Measurements from ENCODE around the gene CD63. TPM values are rescaled to one million over a fixed set of nuclear protein-coding genes. Genes with fewer than 3 reads are reported as not detected.

Gene CD63
- total RNA-seq, 1 experiment from 2014 or later: 581 TPM

- H2BK15ac ChIP-seq (ENCODE audit: low read depth, low read length): no peak overlapping the region
- no peak overlapping the region for H2BK12ac ChIP-seq (ENCODE audit: insufficient read length, low read depth, low read length)
- H3K23ac ChIP-seq (ENCODE audit: insufficient read length, low read depth, low read length): no peak overlapping the region
- Mint-ChIP-seq H3K27ac (no peak overlapping the region), H3K36me3 (ENCODE audit: insufficient read depth in 1 of 3, low read depth in 3 of 3) (no peaks in the 10 kb centered on the region), H3K4me3 (no peak overlapping the region), H3K9me3 (no peaks in the 10 kb centered on the region), H3K4me1 (no peaks in the 10 kb centered on the region; a peak in 1 of 4 replicates), H3K27me3 (ENCODE audit: low read depth) (peaks cover 11% of the 10 kb centered on the region)
- H2BK5ac ChIP-seq (ENCODE audit: insufficient read length, low read length): no peak overlapping the region
- H3K79me2 ChIP-seq (ENCODE audit: insufficient read depth, low read length): no peaks in the 10 kb centered on the region
- no CpG with 5 or more reads among the region's 8 CpGs for WGBS (ENCODE audit: extremely low coverage, insufficient read length, low lambda C conversion rate)
- H3K4me2 ChIP-seq (ENCODE audit: insufficient read depth, insufficient read length, low read length): no peak overlapping the region
- H3K56ac ChIP-seq (ENCODE audit: insufficient read length, low read depth, low read length): no peak overlapping the region
- no peaks in the 10 kb centered on the region for H3K27me3 ChIP-seq (ENCODE audit: insufficient read depth, low read length)
- H4K5ac ChIP-seq (ENCODE audit: insufficient read length, low read depth, low read length): no peak overlapping the region
- H4K20me1 ChIP-seq (ENCODE audit: control insufficient read depth, insufficient read depth, insufficient read length): no peaks in the 10 kb centered on the region
- no peak overlapping the region for H4K91ac ChIP-seq (ENCODE audit: insufficient read length, low read depth, low read length)
- H2AFZ ChIP-seq (ENCODE audit: low read length): no peak overlapping the region
- no peak overlapping the region for H3T11ph ChIP-seq (ENCODE audit: low read length)
- no peaks in the 10 kb centered on the region for H3K4me1 ChIP-seq (ENCODE audit: insufficient read depth, low read length)
- no peaks in the 10 kb centered on the region for H3K79me1 ChIP-seq (ENCODE audit: insufficient read depth, low read depth, low read length, poor library complexity, severe bottlenecking)
- H3K27ac ChIP-seq (ENCODE audit: insufficient read length, low read depth, low read length): no peak overlapping the region
- H3K4ac ChIP-seq (ENCODE audit: low read depth, low read length): no peak overlapping the region
- no peaks in the 10 kb centered on the region for H3K9me3 ChIP-seq (ENCODE audit: control insufficient read depth, low read depth, low read length)
- H3K18ac ChIP-seq (ENCODE audit: insufficient read length, low read depth, low read length): no peak overlapping the region
- no peak overlapping the region for H3K14ac ChIP-seq (ENCODE audit: insufficient read depth, low read length)
- H4K8ac ChIP-seq (replicated peaks; ENCODE audit: insufficient read length, low read depth, low read length): no peak overlapping the region
- no peaks in the 10 kb centered on the region for H3K23me2 ChIP-seq (ENCODE audit: insufficient read length, low read depth, low read length, poor library complexity, severe bottlenecking)
- no peak overlapping the region for H2AK5ac ChIP-seq (ENCODE audit: insufficient read length, low read length)
- H2BK20ac ChIP-seq (ENCODE audit: low read depth, low read length, poor library complexity, severe bottlenecking): no peak overlapping the region
- DNase-seq: no peak
- H2BK120ac ChIP-seq (ENCODE audit: low read depth, low read length, poor library complexity, severe bottlenecking): no peak overlapping the region
- TF ChIP-seq, protein P1, sequence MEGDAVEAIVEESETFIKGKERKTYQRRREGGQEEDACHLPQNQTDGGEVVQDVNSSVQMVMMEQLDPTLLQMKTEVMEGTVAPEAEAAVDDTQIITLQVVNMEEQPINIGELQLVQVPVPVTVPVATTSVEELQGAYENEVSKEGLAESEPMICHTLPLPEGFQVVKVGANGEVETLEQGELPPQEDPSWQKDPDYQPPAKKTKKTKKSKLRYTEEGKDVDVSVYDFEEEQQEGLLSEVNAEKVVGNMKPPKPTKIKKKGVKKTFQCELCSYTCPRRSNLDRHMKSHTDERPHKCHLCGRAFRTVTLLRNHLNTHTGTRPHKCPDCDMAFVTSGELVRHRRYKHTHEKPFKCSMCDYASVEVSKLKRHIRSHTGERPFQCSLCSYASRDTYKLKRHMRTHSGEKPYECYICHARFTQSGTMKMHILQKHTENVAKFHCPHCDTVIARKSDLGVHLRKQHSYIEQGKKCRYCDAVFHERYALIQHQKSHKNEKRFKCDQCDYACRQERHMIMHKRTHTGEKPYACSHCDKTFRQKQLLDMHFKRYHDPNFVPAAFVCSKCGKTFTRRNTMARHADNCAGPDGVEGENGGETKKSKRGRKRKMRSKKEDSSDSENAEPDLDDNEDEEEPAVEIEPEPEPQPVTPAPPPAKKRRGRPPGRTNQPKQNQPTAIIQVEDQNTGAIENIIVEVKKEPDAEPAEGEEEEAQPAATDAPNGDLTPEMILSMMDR (conservative IDR thresholded peaks at IDR 0.05): no peak
- no peak overlapping the region for H3K9ac ChIP-seq (ENCODE audit: extremely low read depth, insufficient read length, low read length)
Measured at GRCh38 chr12:55675666-55676065, 53.1 kb downstream of the CD63 start.

Other genes with a start within 250 kb of the CD63 start
- not detected in 2 replicates for gene OR6C68, start 236.6 kb downstream of the CD63 start, total RNA-seq (2021)
- not detected in 2 replicates for gene OR6C4, start 179.4 kb downstream of the CD63 start, total RNA-seq (2021)
- not detected in 2 replicates for gene OR2AP1, start 156.5 kb downstream of the CD63 start, total RNA-seq (2021)
- gene OR10P1, start 92.1 kb downstream of the CD63 start, total RNA-seq (2021): not detected in 2 replicates
- 114 and 119 TPM in 2 replicates for gene ITGA7, start 21.1 kb downstream of the CD63 start, total RNA-seq (2021)
- 104 and 108 TPM in 2 replicates for gene BLOC1S1, start 13.0 kb downstream of the CD63 start, total RNA-seq (2021)
- 4.0 and 6.6 TPM in 2 replicates for gene RDH5, start 8.6 kb downstream of the CD63 start, total RNA-seq (2021)
- gene GDF11, start 14.1 kb upstream of the CD63 start, total RNA-seq (2021): 31.2 and 31.8 TPM in 2 replicates
- 122 and 127 TPM in 2 replicates for gene SARNP, start 88.7 kb upstream of the CD63 start, total RNA-seq (2021)
- gene ORMDL2, start 89.0 kb upstream of the CD63 start, total RNA-seq (2021): 51.3 and 53.1 TPM in 2 replicates
- gene DNAJC14, start 100.6 kb upstream of the CD63 start, total RNA-seq (2021): 33.7 and 37.1 TPM in 2 replicates
- 1.7 and 2.4 TPM in 2 replicates for gene MMP19, start 113.9 kb upstream of the CD63 start, total RNA-seq (2021)
- gene PYM1, start 198.9 kb upstream of the CD63 start, total RNA-seq (2021): 58.1 and 58.9 TPM in 2 replicates
- gene DGKA, start 202.2 kb upstream of the CD63 start, total RNA-seq (2021): 24.1 and 25.9 TPM in 2 replicates
- 71.0 and 72.6 TPM in 2 replicates for gene PMEL, start 237.0 kb upstream of the CD63 start, total RNA-seq (2021)
- gene CDK2, start 237.8 kb upstream of the CD63 start, total RNA-seq (2021): 53.1 and 60.8 TPM in 2 replicates
- 48.4 and 50.6 TPM in 2 replicates for gene RAB5B, start 245.1 kb upstream of the CD63 start, total RNA-seq (2021)

Data from H9 (cell line).